OCI-LY3 (cell line): ENCODE measurements around the gene CPA3.

Source experiments
- H2AFZ ChIP-seq: fragments of 200-600, 300-600 bp; shearing (Covaris generic); 2 replicates; pipeline ENCODE4 v1.6.0; 2014; ENCODE audit warnings: antibody characterized with exemption, low read depth, low read length
- H3K27ac ChIP-seq: fragments of 200-600, 300-600 bp; sonication (generic); 2 replicates; pipeline ENCODE4 v1.5.1; 2014; ENCODE audit warnings: mild to moderate bottlenecking, low read length, moderate library complexity, mixed read lengths
- H3K27me3 ChIP-seq: fragments of 200-600, 300-600 bp; sonication (generic); 2 replicates; pipeline ENCODE4 v1.6.1; 2014; ENCODE audit warnings: low read depth, low read length, mixed read lengths
- H3K36me3 ChIP-seq: fragments of 200-600, 300-600 bp; sonication (generic); replicated peaks from 2 replicates; pipeline ENCODE3; 2014; ENCODE audit warnings: low read depth, low read length, mixed read lengths
- H3K4me1 ChIP-seq: fragments of 300-600, 200-600 bp; sonication (generic); 2 replicates; pipeline ENCODE4 v1.6.1; 2014; ENCODE audit warnings: low read length, mixed read lengths
- H3K4me2 ChIP-seq: fragments of 200-600, 300-600 bp; sonication (generic); 2 replicates; pipeline ENCODE4 v1.6.1; 2014; ENCODE audit warnings: low read length, mixed read lengths
- H3K4me3 ChIP-seq: fragments of 300-600, 200-600 bp; sonication (generic); 2 replicates; pipeline ENCODE4 v1.5.1; 2014; ENCODE audit warnings: antibody characterized with exemption, mild to moderate bottlenecking, low read length, moderate library complexity
- H3K79me2 ChIP-seq: fragments of 300-600, 200-600 bp; shearing (Covaris generic); 2 replicates; pipeline ENCODE4 v1.6.1; 2014; ENCODE audit warnings: mild to moderate bottlenecking, low read length, mixed read lengths
- H3K9ac ChIP-seq: fragments of 300-600, 200-600 bp; shearing (Covaris generic); 2 replicates; pipeline ENCODE4 v1.6.0; 2014; ENCODE audit warnings: mild to moderate bottlenecking, low read length, moderate library complexity
- H3K9me3 ChIP-seq: fragments of 200-600, 300-600 bp; shearing (Covaris generic); 2 replicates; pipeline ENCODE4 v1.6.1; 2014; ENCODE audit warnings: low read length, mixed read lengths; ENCODE audit not compliant: insufficient read depth
- H4K20me1 ChIP-seq: fragments of 200-600, 300-600 bp; sonication (generic); 2 replicates; pipeline ENCODE4 v1.6.1; 2016; ENCODE audit warnings: low read length, mixed read lengths; ENCODE audit not compliant: insufficient read depth
- EZH2phosphoT487 ChIP-seq: fragments of 200-600 bp; shearing (Covaris generic); IDR thresholded peaks from 2 replicates; pipeline ENCODE4 v1.6.1; 2018; ENCODE audit warnings: antibody characterized with exemption, mixed run types, low read depth
- TF ChIP-seq, protein P1 (sequence below): fragments of 200-600, 300-600 bp; sonication (generic); IDR thresholded peaks from 2 replicates; pipeline ENCODE4 v1.5.1; 2014; ENCODE audit warnings: antibody characterized with exemption, low read length, low read depth

The CPA3 gene

DNA sequence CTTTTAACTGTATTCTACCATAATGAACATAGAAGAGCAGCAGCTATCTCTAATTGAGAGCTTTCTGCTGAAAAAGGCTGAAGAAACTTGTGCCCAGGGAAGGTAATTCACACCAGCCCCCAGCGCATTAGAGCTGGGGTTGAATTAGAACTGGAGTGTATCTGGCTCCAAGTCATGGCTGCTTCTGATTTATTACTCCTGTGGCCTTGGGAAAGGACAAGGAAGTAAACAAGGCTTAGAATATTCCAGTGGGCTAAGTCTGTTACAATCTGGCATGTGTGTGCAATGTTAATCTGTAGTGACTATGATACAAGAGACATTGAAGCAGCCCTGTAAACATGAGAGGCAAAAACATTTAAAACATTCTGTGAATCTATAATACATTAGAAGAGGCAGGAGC, 18.1 kb downstream of the CPA3 start:
- no peak overlapping the region for H3K4me3 ChIP-seq
- no peak overlapping the region for H3K27ac ChIP-seq
- H3K36me3 ChIP-seq, result no peaks in the 10 kb centered on the region
- TF ChIP-seq EZH2phosphoT487, result no peak
- TF ChIP-seq, protein P1, sequence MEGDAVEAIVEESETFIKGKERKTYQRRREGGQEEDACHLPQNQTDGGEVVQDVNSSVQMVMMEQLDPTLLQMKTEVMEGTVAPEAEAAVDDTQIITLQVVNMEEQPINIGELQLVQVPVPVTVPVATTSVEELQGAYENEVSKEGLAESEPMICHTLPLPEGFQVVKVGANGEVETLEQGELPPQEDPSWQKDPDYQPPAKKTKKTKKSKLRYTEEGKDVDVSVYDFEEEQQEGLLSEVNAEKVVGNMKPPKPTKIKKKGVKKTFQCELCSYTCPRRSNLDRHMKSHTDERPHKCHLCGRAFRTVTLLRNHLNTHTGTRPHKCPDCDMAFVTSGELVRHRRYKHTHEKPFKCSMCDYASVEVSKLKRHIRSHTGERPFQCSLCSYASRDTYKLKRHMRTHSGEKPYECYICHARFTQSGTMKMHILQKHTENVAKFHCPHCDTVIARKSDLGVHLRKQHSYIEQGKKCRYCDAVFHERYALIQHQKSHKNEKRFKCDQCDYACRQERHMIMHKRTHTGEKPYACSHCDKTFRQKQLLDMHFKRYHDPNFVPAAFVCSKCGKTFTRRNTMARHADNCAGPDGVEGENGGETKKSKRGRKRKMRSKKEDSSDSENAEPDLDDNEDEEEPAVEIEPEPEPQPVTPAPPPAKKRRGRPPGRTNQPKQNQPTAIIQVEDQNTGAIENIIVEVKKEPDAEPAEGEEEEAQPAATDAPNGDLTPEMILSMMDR, result no peak
- H3K9ac ChIP-seq, result no peak overlapping the region
- H4K20me1 ChIP-seq, result no peaks in the 10 kb centered on the region
- H3K27me3 ChIP-seq, result no peaks in the 10 kb centered on the region
- H2AFZ ChIP-seq, result no peak overlapping the region
- H3K4me1 ChIP-seq, result no peaks in the 10 kb centered on the region
- no peaks in the 10 kb centered on the region for H3K9me3 ChIP-seq
- H3K4me2 ChIP-seq, result no peak overlapping the region
- no peaks in the 10 kb centered on the region for H3K79me2 ChIP-seq

- Histone ChIP-seq H3K27ac (no peak overlapping the region), H3K79me2 (no peaks in the 10 kb centered on the region), H2AFZ (no peak overlapping the region), H3K4me2 (no peak overlapping the region), H3K9me3 (no peaks in the 10 kb centered on the region), H3K9ac (no peak overlapping the region), H3K4me1 (no peaks in the 10 kb centered on the region), H4K20me1 (no peaks in the 10 kb centered on the region), H3K36me3 (no peaks in the 10 kb centered on the region), H3K27me3 (no peaks in the 10 kb centered on the region), H3K4me3 (no peak overlapping the region)
- TF ChIP-seq, protein P1, result no peak
- TF ChIP-seq EZH2phosphoT487, result no peak
These were observed 19.2 kb downstream of the CPA3 start for GRCh38 chr3:148884261-148884660.

GRCh38 chr3:148889828-148890227, 24.7 kb downstream of the CPA3 start:
- Histone ChIP-seq H3K27ac (no peak overlapping the region), H3K9ac (no peak overlapping the region), H3K36me3 (no peaks in the 10 kb centered on the region), H4K20me1 (no peaks in the 10 kb centered on the region), H3K4me1 (no peaks in the 10 kb centered on the region), H2AFZ (no peak overlapping the region), H3K9me3 (no peaks in the 10 kb centered on the region), H3K4me3 (no peak overlapping the region), H3K27me3 (no peaks in the 10 kb centered on the region), H3K79me2 (no peaks in the 10 kb centered on the region), H3K4me2 (no peak overlapping the region)
- TF ChIP-seq, protein P1, result no peak
- no peak for TF ChIP-seq EZH2phosphoT487

DNA sequence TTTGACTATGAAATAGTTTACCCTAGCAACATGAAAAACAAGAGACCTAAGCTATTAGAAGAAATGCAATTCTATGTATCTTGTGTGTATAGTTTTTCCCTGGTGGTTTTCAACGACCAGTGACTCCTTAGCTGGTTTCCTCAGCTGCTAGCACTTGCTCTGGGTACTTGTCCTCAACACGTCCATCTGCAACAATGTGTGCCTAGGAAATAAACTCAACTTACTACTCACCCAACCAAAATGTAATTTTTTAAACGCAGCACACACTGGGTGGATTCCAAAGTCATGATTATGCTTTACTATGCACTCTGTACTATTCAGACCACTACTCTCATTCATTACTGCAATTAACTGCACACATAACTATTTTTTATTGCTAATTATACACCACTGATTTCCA, 31.0 kb downstream of the CPA3 start:
- Histone ChIP-seq H3K27ac (no peak overlapping the region), H3K4me2 (no peak overlapping the region), H2AFZ (no peak overlapping the region), H3K4me1 (no peaks in the 10 kb centered on the region), H3K36me3 (no peaks in the 10 kb centered on the region), H3K4me3 (no peak overlapping the region), H4K20me1 (no peaks in the 10 kb centered on the region), H3K9ac (no peak overlapping the region), H3K79me2 (no peaks in the 10 kb centered on the region), H3K9me3 (no peaks in the 10 kb centered on the region), H3K27me3 (no peaks in the 10 kb centered on the region; the same call in 1 of the 2 replicates)
- TF ChIP-seq, protein P1, result no peak
- TF ChIP-seq EZH2phosphoT487, result no peak
